Lower lobe of right lung (tissue), 2 donors: ENCODE measurements around the gene RNF31. TPM values are rescaled to one million over a fixed set of nuclear protein-coding genes. Genes with fewer than 3 reads are reported as not detected.

Experiments
- ATAC-seq, 2 donors: fragments of 200-7000 bp; cut with Tn5 transposase; one replicate each; pipeline ENCODE4 v1.9.1; 2020 to 2022; ENCODE audit warnings: mild to moderate bottlenecking in 2 of 2, moderate library complexity in 2 of 2
- DNase-seq: peaks from one replicate; pipeline ENCODE4 v3.0.0-alpha.2; 2020
- H3K27ac ChIP-seq: fragments of 200-600 bp; one replicate; pipeline ENCODE4 v1.8.0; 2022
- H3K27me3 ChIP-seq: fragments of 200-600 bp; one replicate; pipeline ENCODE4 v1.8.0; 2022; ENCODE audit warnings: low read depth
- H3K36me3 ChIP-seq: fragments of 200-600 bp; one replicate; pipeline ENCODE4 v1.8.0; 2022; ENCODE audit warnings: mild to moderate bottlenecking
- H3K4me1 ChIP-seq: fragments of 200-600 bp; one replicate; pipeline ENCODE4 v1.8.0; 2022
- H3K4me3 ChIP-seq: fragments of 200-600 bp; one replicate; pipeline ENCODE4 v1.8.0; 2022; ENCODE audit warnings: mild to moderate bottlenecking
- H3K9me3 ChIP-seq: fragments of 200-600 bp; one replicate; pipeline ENCODE4 v1.8.0; 2022
- CTCF ChIP-seq: fragments of 200-600 bp; IDR thresholded peaks from one replicate; pipeline ENCODE4 v1.8.0; 2022; ENCODE audit warnings: antibody characterized with exemption, mild to moderate bottlenecking
- intact Hi-C: fragments of 100-400 bp; cut with DNase I; formaldehyde crosslinking; loops from one replicate; pipeline ENCODE4 v1.11.0; 2022
- long read RNA-seq: library from polyadenylated mRNA; unstranded; transcript quantifications from one replicate; pipeline ENCODE4 v2.0.0, GENCODE V29; 2021
- total RNA-seq: library from RNA; stranded (reverse); fragmentation: NEBNext Ultra II Directional; extraction: Animal tissue kit (Norgen Biotek cat#: 25700); gene quantifications from one replicate; pipeline ENCODE4 v1.2.1, GENCODE V29; 2021
- donor health status: DM: no; HTN: yes; CAD: no; lungs with severe emphysema.

RNF31 gene
- total RNA-seq: 67.3 TPM
- long read RNA-seq, transcript RNF31-201 (21 exons, 3,627 nt): major isoform, 10 of 51 reads
- long read RNA-seq, partial matches to known transcripts: 25 of 51 reads
- long read RNA-seq, other reads (novel, unspliced or antisense): 12 of 51 reads

- peaks cover 39% of the 10 kb centered on the region for H3K4me1 ChIP-seq
- no peak for TF ChIP-seq CTCF
- peak within 1 kb of the TSS; percentile 90 for H3K27ac ChIP-seq
- H3K36me3 ChIP-seq: peaks cover 59% of the 10 kb centered on the region
- no peaks in the 10 kb centered on the region for H3K27me3 ChIP-seq
- peak within 1 kb of the TSS; percentile 97 for H3K4me3 ChIP-seq
- intact Hi-C loops: no loop called here
- peak; percentile 96 to 97 for ATAC-seq
- peak; percentile 99 for DNase-seq
- H3K9me3 ChIP-seq: no peaks in the 10 kb centered on the region
These were observed at the start of gene RNF31 for GRCh38 chr14:24146978-24147760. TSS of gene RNF31 (plus strand) at chr14:24147498. CDS start at chr14:24147699, 201 bp downstream.

GRCh38 chr14:24098229-24098926 is 48.9 kb upstream of the RNF31 start:
- Histone ChIP-seq H3K9me3 (no peaks in the 10 kb centered on the region), H3K4me1 (peaks cover 17% of the 10 kb centered on the region), H3K27me3 (no peaks in the 10 kb centered on the region), H3K36me3 (peaks cover 49% of the 10 kb centered on the region), H3K4me3 (no peak overlapping the region), H3K27ac (no peak overlapping the region)
- no peak for ATAC-seq
- intact Hi-C loops: no loop called here
- TF ChIP-seq CTCF: no peak
- no peak for DNase-seq

GRCh38 chr14:24098927-24099813 is 48.1 kb upstream of the RNF31 start:
- intact Hi-C loops: no loop called here
- no peak for TF ChIP-seq CTCF
- DNase-seq (no peak), ATAC-seq (no peak)
- no peak overlapping the region for H3K27ac ChIP-seq
- H3K36me3 ChIP-seq: peaks cover 54% of the 10 kb centered on the region
- H3K27me3 ChIP-seq: no peaks in the 10 kb centered on the region
- H3K9me3 ChIP-seq: no peaks in the 10 kb centered on the region
- H3K4me3 ChIP-seq: no peak overlapping the region
- peaks cover 13% of the 10 kb centered on the region for H3K4me1 ChIP-seq

GRCh38 chr14:24100197-24100981 is 46.9 kb upstream of the RNF31 start:
- intact Hi-C loops: no loop called here

More at GRCh38 chr14:24100197-24100981, 46.9 kb upstream of the RNF31 start:
- Histone ChIP-seq H3K36me3 (peaks cover 54% of the 10 kb centered on the region), H3K4me1 (peaks cover 6% of the 10 kb centered on the region), H3K9me3 (no peaks in the 10 kb centered on the region), H3K27me3 (no peaks in the 10 kb centered on the region), H3K4me3 (no peak overlapping the region), H3K27ac (no peak overlapping the region)
- DNase-seq (no peak), ATAC-seq (no peak)
- no peak for TF ChIP-seq CTCF
